ENCODE data around the gene C22orf39.
A peak's percentile ranks its signal among the peaks of the same experiment; 100 is the strongest.
"Not testable (repeated sequence)": the region's sequence is repeated elsewhere in the genome, so short reads cannot be mapped to it uniquely, and the experiment has no call there.

The C22orf39 gene

GRCh38 chr22:19450363-19451175 lies 3.1 kb upstream of the C22orf39 start:
- no peak for DNase-seq

DNA sequence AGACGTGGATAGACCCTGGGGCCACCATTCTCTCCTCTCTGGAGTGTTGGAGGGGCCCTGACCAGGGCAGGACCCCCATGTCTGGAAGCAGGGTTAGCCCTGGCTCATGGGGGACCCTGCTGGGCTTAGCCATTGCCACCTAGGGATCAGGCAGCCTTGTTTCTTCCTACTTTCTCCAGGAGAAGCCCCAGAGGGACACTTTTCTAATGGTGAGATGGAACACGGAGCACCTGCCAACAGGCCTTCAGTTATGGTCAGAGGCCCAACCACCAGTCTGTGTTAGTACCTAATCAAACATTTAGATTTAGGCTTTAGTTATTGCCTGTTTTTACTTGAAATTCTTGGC lies 1.9 kb upstream of the C22orf39 start:
- DNase-seq = no peak

GRCh38 chr22:19448739-19449421 lies 1.4 kb upstream of the C22orf39 start:
- no peak for DNase-seq

DNA sequence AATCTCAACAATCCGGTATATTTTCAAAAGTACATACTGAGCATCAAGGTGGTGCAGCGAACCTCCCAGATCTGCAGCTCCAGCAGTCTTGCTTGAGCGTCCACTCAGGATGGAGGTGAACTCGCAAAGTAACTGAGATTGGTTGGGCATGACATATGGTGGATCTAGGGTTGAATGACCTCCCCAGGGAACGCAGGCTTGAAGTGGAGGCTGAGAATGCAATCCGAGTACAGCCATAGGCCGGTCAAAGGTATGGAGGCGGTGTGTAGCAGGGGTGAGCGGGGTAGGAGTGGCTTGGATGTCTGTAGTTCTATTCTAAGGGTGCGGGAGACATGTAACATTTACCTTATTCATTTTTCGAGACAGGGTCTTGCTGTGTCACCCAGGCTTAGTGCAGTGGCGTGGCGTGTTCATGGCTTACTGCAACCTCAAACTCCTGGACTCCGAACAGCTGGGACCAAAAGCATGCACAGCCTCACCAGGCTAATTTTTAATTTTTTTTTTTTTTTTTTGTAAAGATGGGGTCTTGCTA lies 631 bp upstream of the C22orf39 start:
- DNase-seq = peak; percentile 58

DNA sequence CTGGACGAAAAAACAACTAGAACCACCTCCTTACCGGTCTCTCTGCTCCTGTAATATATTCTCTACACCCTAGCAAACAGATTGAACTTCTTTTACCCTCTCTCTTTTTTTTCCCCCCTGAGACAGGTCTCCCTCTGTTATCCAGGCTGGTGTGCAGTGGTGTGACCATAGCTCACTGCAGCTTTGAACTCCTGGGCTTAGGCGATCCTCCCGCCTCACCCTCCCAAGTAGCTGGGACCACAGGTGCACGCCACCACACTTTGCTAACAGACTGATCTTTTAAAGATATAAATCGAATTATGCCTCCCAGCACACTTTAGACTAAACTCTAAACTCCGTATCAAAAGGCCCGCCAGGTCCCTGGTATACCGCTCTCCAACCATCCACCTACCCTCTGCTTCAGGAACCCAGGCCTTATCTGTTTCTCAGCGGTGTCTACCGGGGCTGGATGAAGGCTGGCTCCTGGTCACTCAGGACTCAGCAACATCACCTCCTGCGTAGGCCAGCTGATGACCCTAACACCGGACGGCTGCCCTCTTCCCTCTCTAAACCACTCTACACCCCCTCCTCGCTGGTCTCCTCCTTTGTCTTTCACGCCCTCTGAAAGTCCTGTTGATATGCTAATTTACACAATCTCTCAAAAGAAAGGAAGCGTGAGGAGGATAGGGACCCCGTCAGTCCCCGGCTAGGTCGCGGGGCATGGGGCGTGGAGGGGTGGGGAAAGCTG lies 745 bp downstream of the C22orf39 start:
- DNase-seq = no peak

- not testable (repeated sequence) for DNase-seq
These were observed 2.1 kb downstream of the C22orf39 start for GRCh38 chr22:19445279-19445982.

GRCh38 chr22:19443544-19444211 lies 3.8 kb downstream of the C22orf39 start:
- DNase-seq = no peak

DNA sequence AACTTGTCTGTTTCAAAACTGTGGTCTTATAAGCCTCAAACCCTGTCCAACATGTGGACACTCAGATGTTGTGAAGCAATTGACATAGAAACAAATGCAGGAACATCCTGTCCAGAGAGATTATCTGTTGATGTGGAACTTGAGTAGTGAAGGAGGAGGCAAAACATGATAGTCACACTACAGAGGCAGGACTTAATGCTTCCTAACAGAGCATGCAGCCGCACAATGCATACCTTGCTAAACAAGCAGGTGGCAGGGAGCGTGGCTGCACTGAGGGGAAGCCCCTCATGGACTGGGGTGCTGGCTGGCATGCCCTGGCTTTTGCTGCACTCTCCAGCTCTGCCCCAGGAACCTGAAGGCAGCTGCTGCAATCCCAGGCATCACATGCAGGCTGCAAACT lies 5.3 kb downstream of the C22orf39 start:
- DNase-seq = no peak

DNA sequence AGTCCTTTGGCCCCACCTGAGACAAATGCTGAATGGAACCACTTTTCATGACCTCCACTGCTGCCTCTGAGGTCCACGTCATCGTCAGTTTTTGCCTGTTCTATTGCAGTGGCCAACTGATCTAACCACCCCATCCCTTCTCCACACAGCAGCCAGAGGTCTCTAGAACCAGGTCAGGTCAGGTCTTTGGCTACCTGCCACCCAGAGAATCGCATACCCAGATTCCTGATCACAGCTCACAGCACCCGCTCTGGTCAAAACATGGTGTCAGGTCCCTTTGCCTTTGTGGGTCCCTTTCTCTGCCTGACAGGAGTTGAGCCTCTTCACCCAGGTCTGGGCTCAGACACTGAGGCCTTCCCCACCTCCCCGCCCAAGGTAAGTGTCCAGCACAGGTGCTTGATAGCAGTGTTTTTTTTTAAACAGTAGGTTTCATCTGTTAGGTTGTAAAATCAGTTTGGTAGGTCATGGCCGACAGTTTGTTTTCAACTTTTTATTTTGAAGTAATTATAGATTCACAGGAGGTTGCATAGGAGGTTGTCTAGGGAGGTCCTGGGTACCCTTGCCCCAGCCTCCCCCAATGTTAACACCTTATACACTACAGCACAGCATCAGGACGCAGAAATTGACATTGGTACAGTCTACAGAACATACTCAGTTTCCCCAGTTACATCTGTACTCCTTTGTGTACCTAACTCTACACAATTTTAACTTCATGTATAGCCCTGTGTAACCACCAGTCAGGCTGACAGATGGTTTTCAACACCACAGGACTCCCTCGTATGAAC lies 6.9 kb downstream of the C22orf39 start:
- DNase-seq = no peak

- DNase-seq = no peak
These were observed 9.2 kb downstream of the C22orf39 start for GRCh38 chr22:19438298-19438697.

- not testable (repeated sequence) for DNase-seq
These were observed 10.9 kb downstream of the C22orf39 start for GRCh38 chr22:19436444-19437161.

- DNase-seq = no peak
These were observed 12.5 kb downstream of the C22orf39 start for GRCh38 chr22:19434829-19435580.

GRCh38 chr22:19434401-19434800 lies 13.1 kb downstream of the C22orf39 start:
- no peak for DNase-seq

DNA sequence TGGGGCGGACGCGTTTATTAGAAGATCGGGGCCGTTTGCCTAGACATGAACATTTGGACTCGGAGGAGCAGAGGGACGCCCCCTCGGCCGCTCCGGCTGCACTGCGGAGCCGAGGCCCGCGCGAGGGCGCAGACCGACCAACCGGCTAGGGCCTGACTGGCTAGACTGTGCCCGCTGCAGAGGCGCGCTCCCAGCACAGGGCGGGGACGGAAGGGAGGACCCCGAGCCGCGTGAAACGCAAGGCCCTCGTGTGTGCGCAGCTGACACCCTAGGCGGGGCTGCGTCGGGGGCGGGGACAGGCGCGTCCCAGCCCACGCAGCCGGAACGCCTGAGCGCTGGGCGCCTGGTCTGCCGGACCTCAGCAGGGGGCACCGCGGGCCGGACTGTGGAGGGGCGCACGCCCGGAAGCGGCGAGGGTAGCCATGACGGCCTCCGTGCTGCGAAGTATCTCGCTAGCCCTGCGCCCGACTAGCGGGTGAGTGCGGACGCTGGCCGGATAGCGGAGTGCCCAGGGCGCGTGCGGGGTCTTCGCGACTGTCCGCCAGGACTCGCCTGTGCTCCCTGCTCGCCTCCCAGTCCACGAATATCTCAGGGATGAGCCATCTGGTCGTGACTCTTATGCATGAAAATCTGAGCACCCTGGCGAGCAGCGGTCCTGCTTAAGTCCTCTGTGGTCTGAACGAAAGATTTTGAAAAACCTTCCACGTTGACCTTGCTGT lies 15.2 kb downstream of the C22orf39 start, which contains the start of gene MRPL40:
TSS of gene MRPL40 (plus strand) at position 413 of the 719 bp plus-strand sequence. CDS start at position 423, 10 bp downstream.
- peak; percentile 91 for DNase-seq

DNA sequence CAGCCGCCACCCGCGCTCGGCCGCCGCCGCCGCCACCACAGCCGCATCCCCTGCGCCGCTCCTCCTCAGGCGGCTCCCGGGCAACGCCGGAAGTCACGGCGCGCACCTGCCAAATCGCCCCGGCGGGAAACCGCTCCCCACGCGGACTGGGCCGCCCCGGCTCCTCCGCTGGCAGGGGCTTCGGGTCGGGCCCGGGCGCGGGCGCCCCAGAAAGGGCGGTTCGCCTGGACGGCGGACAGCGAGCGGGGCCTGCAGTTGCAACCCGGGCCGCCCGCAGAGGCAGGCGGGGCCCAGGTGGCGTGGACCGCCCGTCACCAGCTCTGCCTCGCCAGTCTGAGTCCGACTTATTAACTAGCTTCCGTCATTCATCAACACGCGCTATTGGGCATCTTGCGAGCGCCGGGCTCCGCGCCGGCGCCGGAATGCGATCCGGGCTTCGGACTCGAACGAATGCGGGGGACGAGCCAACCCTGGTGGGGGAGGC lies 15.8 kb downstream of the C22orf39 start, which contains the start of gene HIRA:
TSS of gene HIRA (minus strand) at position 85 of the 484 bp plus-strand sequence. CDS start 257 bp downstream, outside the sequence.
- DNase-seq = peak; percentile 57

DNA sequence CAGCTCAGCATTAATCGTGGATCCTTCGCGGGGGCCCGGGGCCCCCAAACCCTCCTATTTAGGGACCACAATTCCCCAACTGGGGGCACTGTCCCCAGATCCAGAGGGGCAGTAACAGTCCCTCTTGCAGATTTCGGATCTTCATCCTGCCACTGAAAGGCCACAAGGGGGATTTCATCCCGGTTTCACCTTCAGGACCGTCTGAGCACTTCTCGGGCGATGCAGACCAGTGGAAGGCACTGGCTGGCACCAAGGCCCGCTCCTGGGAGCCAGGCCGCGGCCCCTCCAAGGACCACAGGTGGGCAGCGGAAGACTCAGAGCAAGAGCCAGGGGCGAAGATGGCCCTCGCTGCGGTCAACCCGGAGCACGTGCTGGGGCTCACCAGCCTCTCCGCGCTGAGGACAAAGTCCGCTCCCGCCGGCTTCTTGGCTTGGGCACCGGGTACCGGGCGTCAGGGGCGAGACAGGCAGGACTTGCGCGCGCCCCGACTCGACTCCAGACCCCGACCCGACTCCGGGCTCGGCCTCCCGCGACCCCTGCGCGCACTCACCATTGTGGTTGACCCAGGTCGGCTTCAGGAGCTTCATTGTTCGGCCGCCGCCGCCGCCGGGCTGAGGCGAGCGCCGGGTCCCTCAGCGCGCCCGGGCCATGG lies 16.5 kb downstream of the C22orf39 start:
- DNase-seq = no peak

DNA sequence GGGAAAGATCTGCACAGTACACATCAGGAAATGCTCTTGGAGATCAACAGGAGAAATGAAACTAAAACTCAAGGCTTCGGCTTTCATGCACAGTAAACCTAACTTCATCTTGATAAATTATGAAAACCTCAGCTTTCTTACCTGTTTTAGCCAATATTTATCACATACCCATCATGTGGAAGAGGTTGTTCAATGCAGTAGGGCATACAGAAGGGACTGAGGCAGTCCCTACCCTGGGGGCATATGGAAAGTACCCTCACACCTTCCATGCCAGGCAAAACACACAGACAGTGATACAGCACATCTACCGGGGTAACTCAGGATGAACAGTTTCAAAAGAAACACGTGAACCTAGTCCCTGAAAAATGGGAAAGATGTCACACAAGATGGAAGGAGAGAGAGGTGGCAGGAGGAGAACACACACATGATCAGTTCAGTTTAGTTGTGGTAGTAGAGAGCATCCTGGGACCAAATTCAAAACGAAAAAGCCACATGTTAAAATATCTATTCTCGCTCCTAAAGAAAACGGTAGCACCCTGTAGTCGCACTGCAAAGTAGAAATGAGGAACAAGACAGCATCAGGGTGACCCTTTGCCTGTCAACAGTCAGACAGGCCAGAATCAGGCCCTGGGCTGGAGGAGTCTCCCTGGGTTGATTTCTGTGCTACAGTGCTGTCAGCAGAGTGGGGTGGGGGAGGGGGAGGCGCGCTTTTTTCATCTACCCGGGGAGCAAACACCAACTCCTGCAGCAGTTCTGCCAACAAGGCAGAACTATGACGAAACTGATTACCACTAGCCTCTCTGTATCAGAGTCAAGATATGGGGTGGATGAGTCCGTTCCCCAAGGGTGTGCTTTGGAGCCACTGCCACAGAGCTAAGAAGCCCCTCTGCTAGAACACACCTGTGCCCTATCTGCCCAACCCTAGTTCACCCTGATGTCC lies 17.3 kb downstream of the C22orf39 start:
- no peak for DNase-seq
